Stomach (tissue), 9 donors: ENCODE measurements around the gene HYDIN. TPM values are rescaled to one million over a fixed set of nuclear protein-coding genes. Genes with fewer than 3 reads are reported as not detected.

ENCODE experiments used
- DNase-seq, 2 donors: peaks; one replicate each; pipeline versions ENCODE4 v3.0.0 to v3.0.0-alpha.2; 2013 to 2019
- H3K27ac ChIP-seq, 5 donors: fragments of 200-600 bp in 4 of 5; sonication (generic) in 4 of 5; one replicate each; pipeline ENCODE4 v1.5.1; 2013 to 2019; ENCODE audit warnings: mild to moderate bottlenecking in 1 of 5, moderate library complexity in 1 of 5
- H3K27me3 ChIP-seq, 3 donors: fragments of 200-600 bp; sonication (generic); one replicate each; pipeline ENCODE4 v1.5.1; 2017 to 2019; ENCODE audit warnings: mixed run types in 1 of 3
- H3K36me3 ChIP-seq, 4 donors: fragments of 200-600 bp; sonication (generic); 1 replicate in 3 of 4; 2 replicates in 1 of 4; pipeline ENCODE4 v1.5.1; 2016 to 2019
- H3K4me1 ChIP-seq, 4 donors: fragments of 200-600 bp; sonication (generic); one replicate each; pipeline ENCODE4 v1.5.1; 2016 to 2019
- H3K4me3 ChIP-seq, 4 donors: fragments of 200-600 bp; sonication (generic) in 3 of 4; one replicate each; pipeline ENCODE4 v1.5.1; 2016 to 2019; ENCODE audit warnings: mild to moderate bottlenecking in 1 of 4
- H3K9me3 ChIP-seq, 4 donors: fragments of 200-600 bp; sonication (generic); one replicate each; pipeline ENCODE4 v1.5.1; 2016 to 2019
- CTCF ChIP-seq, 7 experiments: fragments of 450-650 bp in 4 of 7; fragments of 200-600 bp in 3 of 7; sonication (generic) in 3 of 7; IDR thresholded peaks; one replicate each; pipeline ENCODE4 v1.5.1; 2016 to 2019; ENCODE audit warnings: antibody characterized with exemption in 7 of 7, control low read depth in 2 of 7, mild to moderate bottlenecking in 1 of 7
- EP300 ChIP-seq: sonication (generic); formaldehyde crosslinking; IDR thresholded peaks from one replicate; pipeline ENCODE4 v1.6.1; 2017; ENCODE audit warnings: antibody characterized with exemption
- POLR2A ChIP-seq, 4 donors: fragments of 450-650 bp; IDR thresholded peaks; one replicate each; pipeline ENCODE4 v1.6.1; 2016; ENCODE audit warnings: antibody characterized with exemption in 4 of 4, control low read depth in 2 of 4, mild to moderate bottlenecking in 1 of 4, moderate library complexity in 1 of 4
- POLR2AphosphoS5 ChIP-seq, 3 donors: sonication (generic); formaldehyde crosslinking; IDR thresholded peaks; one replicate each; pipeline ENCODE4 v1.6.1; 2016; ENCODE audit warnings: antibody characterized with exemption in 3 of 3
- WGBS, 5 donors: extraction: QIAGEN DNeasy Blood & Tissue Kit in 3 of 5; methylation state at CpG; one replicate each; pipeline versions ENCODE4 v1.1.5 to v1.1.7; 2013 to 2018; 5-methylcytosine and 5-hydroxymethylcytosine counted together
- intact Hi-C: fragments of 100-400 bp; cut with DNase I; formaldehyde crosslinking; loops from one replicate; pipeline ENCODE4 v1.15.1; 2023; ENCODE audit warnings: low total_unique reads
- polyA plus RNA-seq, 3 donors: library from polyadenylated mRNA; stranded (reverse); fragments of 200-250 nt; gene quantifications; one replicate each; pipeline ENCODE4 v1.2.3, GENCODE V29; 2013
- total RNA-seq, 5 donors: library from RNA; depleted of rRNA; stranded (reverse); fragments of >200 nt; gene quantifications; one replicate each; pipeline versions ENCODE4 v1.1.0 to v1.2.3, GENCODE V29; 2014 to 2016
- donor health status: healthy with polysubstance abuse.
- donor health status: Bipolar disorder and iron deficiency.
- donor health status: healthy.

HYDIN gene
- total and polyA plus RNA-seq, 8 donors, result 0.05 to 11.2 (median 0.58) TPM; not detected in 1

GRCh38 chr16:71257768-71258167 is 27.2 kb upstream of the HYDIN start:
- no peaks in the 10 kb centered on the region for H3K4me1 ChIP-seq
- DNase-seq, result no peak
- TF ChIP-seq POLR2A (IDR thresholded peaks at IDR 0.05) (no peak), POLR2AphosphoS5 (IDR thresholded peaks at IDR 0.05) (no peak), EP300 (no peak), CTCF (IDR thresholded peaks at IDR 0.05) (no peak)
- no peak overlapping the region for H3K27ac ChIP-seq
- H3K9me3 ChIP-seq, result no peaks in the 10 kb centered on the region
- intact Hi-C loops, result no loop called here
- no peak overlapping the region for H3K4me3 ChIP-seq
- H3K27me3 ChIP-seq, result no peaks in the 10 kb centered on the region
- 39 to 75% (median 70%) methylated on average over 1 of the region's 1 CpG for WGBS, 5 donors
- H3K36me3 ChIP-seq, result no peaks in the 10 kb centered on the region

GRCh38 chr16:71255721-71256120 is 25.2 kb upstream of the HYDIN start:
- no peaks in the 10 kb centered on the region for H3K4me1 ChIP-seq
- H3K36me3 ChIP-seq, result no peaks in the 10 kb centered on the region
- H3K27ac ChIP-seq, result no peak overlapping the region
- DNase-seq, result peak in 1 of 2 donors; percentile 28
- H3K27me3 ChIP-seq, result no peaks in the 10 kb centered on the region
- no peaks in the 10 kb centered on the region for H3K9me3 ChIP-seq
- 32 to 44% (median 37%) methylated on average over 6 of the region's 6 CpGs for WGBS, 5 donors
- no peak for TF ChIP-seq POLR2AphosphoS5 (IDR thresholded peaks at IDR 0.05)
- no peak for TF ChIP-seq EP300
- TF ChIP-seq CTCF (IDR thresholded peaks at IDR 0.05), result no peak
- no peak for TF ChIP-seq POLR2A (IDR thresholded peaks at IDR 0.05)
- intact Hi-C loops, result no loop called here
- H3K4me3 ChIP-seq, result no peak overlapping the region

GRCh38 chr16:71254832-71255525 is 24.5 kb upstream of the HYDIN start:
- no peak overlapping the region for H3K27ac ChIP-seq
- 66 to 79% (median 70%) methylated on average over 4 of the region's 4 CpGs for WGBS, 5 donors
- intact Hi-C loops, result no loop called here
- no peaks in the 10 kb centered on the region for H3K27me3 ChIP-seq
- no peak overlapping the region for H3K4me3 ChIP-seq
- H3K9me3 ChIP-seq, result no peaks in the 10 kb centered on the region
- TF ChIP-seq POLR2AphosphoS5 (IDR thresholded peaks at IDR 0.05) (no peak), CTCF (IDR thresholded peaks at IDR 0.05) (no peak), POLR2A (IDR thresholded peaks at IDR 0.05) (no peak), EP300 (no peak)
- DNase-seq, result peak in 1 of 2 donors; percentile 32
- H3K4me1 ChIP-seq, result no peaks in the 10 kb centered on the region
- no peaks in the 10 kb centered on the region for H3K36me3 ChIP-seq

- intact Hi-C loops, result no loop called here
- peak in 1 of 2 donors; percentile 3 for DNase-seq
- H3K4me3 ChIP-seq, result no peak overlapping the region
- no peaks in the 10 kb centered on the region for H3K27me3 ChIP-seq
- TF ChIP-seq CTCF (IDR thresholded peaks at IDR 0.05), result no peak
- TF ChIP-seq POLR2A (IDR thresholded peaks at IDR 0.05), result no peak
- TF ChIP-seq POLR2AphosphoS5 (IDR thresholded peaks at IDR 0.05), result no peak
- TF ChIP-seq EP300, result no peak
- no peaks in the 10 kb centered on the region for H3K36me3 ChIP-seq
- H3K4me1 ChIP-seq, result no peaks in the 10 kb centered on the region
- 76 to 78% (median 78%) methylated on average over 5 of the region's 5 CpGs for WGBS, 5 donors
- H3K9me3 ChIP-seq, result no peaks in the 10 kb centered on the region
- no peak overlapping the region for H3K27ac ChIP-seq
These were observed 20.1 kb upstream of the HYDIN start for GRCh38 chr16:71250461-71251235.
